Measurements from ENCODE around the gene CALHM2. TPM values are rescaled to one million over a fixed set of nuclear protein-coding genes. Genes with fewer than 3 reads are reported as not detected.

CALHM2 gene
- polyA plus RNA-seq, 2 of the 4 experiments (the other 2 are of a cell fraction), result 2.5 to 2.6 TPM

DNA sequence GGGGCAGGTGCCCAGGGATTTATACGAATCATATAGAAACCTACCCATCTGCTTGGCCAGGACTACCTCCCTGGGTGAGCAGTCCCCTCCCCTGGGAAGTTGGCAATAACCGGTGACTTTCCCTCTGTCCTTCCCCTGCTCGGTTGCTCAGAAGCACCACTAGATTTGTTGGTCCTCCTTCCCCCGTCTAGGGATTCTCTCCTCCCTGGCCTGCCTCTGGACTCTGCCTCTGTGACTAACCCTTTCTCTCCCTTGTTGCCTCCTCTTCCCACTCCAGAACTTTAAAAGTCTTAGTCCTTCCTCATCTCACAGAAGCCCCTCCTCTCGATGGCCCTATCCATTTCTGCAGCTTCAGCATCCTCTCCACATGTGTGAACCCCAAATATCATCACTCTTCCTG, 17.0 kb upstream of the CALHM2 start (continued):
- TF ChIP-seq, protein P1, sequence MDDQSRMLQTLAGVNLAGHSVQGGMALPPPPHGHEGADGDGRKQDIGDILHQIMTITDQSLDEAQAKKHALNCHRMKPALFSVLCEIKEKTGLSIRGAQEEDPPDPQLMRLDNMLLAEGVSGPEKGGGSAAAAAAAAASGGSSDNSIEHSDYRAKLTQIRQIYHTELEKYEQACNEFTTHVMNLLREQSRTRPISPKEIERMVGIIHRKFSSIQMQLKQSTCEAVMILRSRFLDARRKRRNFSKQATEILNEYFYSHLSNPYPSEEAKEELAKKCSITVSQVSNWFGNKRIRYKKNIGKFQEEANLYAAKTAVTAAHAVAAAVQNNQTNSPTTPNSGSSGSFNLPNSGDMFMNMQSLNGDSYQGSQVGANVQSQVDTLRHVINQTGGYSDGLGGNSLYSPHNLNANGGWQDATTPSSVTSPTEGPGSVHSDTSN (IDR thresholded peaks at IDR 0.05), result no peak
- no peak for TF ChIP-seq ESRRA (IDR thresholded peaks at IDR 0.05; ENCODE audit: borderline replicate concordance, low read length)

DNA sequence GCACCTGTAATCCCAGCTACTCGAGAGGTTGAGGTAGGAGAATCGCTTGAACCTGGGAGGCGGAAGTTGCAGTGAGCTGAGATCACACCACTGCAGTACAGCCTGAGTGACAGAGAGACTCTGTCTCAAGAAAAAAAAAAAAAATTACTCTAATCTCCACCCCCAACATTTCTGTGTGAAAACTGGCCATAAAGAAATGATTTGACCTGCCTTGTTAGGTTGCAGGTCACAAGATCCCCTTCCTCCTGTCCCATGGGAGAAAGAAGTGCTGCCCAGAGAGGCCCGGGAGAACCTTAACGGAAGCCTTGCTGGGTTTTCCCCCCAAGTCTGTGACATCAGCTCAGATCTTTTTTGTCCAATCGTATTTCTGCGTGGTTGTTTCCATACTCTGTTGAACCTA, 15.2 kb upstream of the CALHM2 start:
- H3K9me3 ChIP-seq, result no peaks in the 10 kb centered on the region
- no peak for DNase-seq (ENCODE audit: low read depth in 1 of 2, low spot score in 1 of 2)
- ATAC-seq, result no peak
- ChIA-PET CTCF (interaction anchor here (0.6 to 1.3 kb wide), 2 partner anchors 18 to 25 kb away, joined by 3 read pairs; no protein-coding TSS in a partner anchor), POLR2A (no interaction called here)
- no peak overlapping the region for H3K4me3 ChIP-seq
- TF ChIP-seq KDM5A (IDR thresholded peaks at IDR 0.05) (no peak), CEBPB (IDR thresholded peaks at IDR 0.05) (no peak), EP300 (IDR thresholded peaks at IDR 0.05) (no peak), HDAC2 (IDR thresholded peaks at IDR 0.05) (no peak), SMC3 (IDR thresholded peaks at IDR 0.05) (no peak), HOXB13 (CRISPR knock-in tag; IDR thresholded peaks at IDR 0.05; ENCODE audit: low read depth) (no peak), BHLHE40 (IDR thresholded peaks at IDR 0.05; ENCODE audit: low read depth, low read length) (no peak), MYC (IDR thresholded peaks at IDR 0.05; ENCODE audit: borderline replicate concordance, low read length) (no peak), HOXA7 (CRISPR knock-in tag; IDR thresholded peaks at IDR 0.05) (no peak), CHD4 (IDR thresholded peaks at IDR 0.05; ENCODE audit: borderline replicate concordance) (no peak), EHF (CRISPR knock-in tag; IDR thresholded peaks at IDR 0.05) (no peak), POLR2AphosphoS2 (conservative IDR thresholded peaks at IDR 0.05; ENCODE audit: low read length) (no peak)
- TF ChIP-seq, protein P2, sequence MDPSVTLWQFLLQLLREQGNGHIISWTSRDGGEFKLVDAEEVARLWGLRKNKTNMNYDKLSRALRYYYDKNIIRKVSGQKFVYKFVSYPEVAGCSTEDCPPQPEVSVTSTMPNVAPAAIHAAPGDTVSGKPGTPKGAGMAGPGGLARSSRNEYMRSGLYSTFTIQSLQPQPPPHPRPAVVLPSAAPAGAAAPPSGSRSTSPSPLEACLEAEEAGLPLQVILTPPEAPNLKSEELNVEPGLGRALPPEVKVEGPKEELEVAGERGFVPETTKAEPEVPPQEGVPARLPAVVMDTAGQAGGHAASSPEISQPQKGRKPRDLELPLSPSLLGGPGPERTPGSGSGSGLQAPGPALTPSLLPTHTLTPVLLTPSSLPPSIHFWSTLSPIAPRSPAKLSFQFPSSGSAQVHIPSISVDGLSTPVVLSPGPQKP (IDR thresholded peaks at IDR 0.05; ENCODE audit: low read depth, low read length), result no peak
- peaks cover 10% of the 10 kb centered on the region; the same call in 2 of the 3 replicates for H3K4me1 ChIP-seq
- no peak overlapping the region for H3K27ac ChIP-seq
- no peak for FAIRE-seq
- no peak overlapping the region for H3K4me2 ChIP-seq
- WGBS (ENCODE audit: missing lambda C conversion rate), result 89% methylated on average over 7 of the region's 7 CpGs

DNA sequence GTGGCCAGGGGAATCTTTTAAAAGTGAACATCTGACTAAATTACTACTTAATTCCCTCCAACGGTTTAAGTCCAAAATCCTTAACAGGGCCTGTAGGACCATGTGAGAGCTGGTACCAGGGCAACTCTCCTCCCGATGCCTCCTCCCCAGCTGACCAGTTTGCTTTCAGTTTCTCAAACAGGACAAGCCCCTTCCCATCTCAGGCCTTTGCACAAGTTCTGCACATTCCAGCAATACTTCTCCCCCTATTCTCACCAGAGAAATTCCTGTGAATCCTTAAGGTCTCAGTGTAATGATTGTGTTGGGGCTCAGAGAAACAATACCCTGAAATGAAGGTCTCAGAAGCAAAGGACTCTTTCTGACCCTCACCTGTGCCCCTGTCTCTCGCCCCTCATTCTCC, 14.6 kb upstream of the CALHM2 start:
- no peak for ATAC-seq
- DNase-seq (ENCODE audit: low read depth in 1 of 2, low spot score in 1 of 2), result no peak
- TF ChIP-seq, protein P3, sequence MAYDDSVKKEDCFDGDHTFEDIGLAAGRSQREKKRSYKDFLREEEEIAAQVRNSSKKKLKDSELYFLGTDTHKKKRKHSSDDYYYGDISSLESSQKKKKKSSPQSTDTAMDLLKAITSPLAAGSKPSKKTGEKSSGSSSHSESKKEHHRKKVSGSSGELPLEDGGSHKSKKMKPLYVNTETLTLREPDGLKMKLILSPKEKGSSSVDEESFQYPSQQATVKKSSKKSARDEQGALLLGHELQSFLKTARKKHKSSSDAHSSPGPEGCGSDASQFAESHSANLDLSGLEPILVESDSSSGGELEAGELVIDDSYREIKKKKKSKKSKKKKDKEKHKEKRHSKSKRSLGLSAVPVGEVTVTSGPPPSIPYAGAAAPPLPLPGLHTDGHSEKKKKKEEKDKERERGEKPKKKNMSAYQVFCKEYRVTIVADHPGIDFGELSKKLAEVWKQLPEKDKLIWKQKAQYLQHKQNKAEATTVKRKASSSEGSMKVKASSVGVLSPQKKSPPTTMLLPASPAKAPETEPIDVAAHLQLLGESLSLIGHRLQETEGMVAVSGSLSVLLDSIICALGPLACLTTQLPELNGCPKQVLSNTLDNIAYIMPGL (CRISPR knock-in tag; IDR thresholded peaks at IDR 0.05; ENCODE audit: borderline replicate concordance), result no peak
- TF ChIP-seq NR3C1 (IDR thresholded peaks at IDR 0.05), result no peak
- TF ChIP-seq GATA3 (IDR thresholded peaks at IDR 0.05; ENCODE audit: borderline replicate concordance), result no peak
- no peak for TF ChIP-seq HDAC2 (IDR thresholded peaks at IDR 0.05)
- TF ChIP-seq BHLHE40 (IDR thresholded peaks at IDR 0.05; ENCODE audit: low read depth, low read length), result no peak
- no peak for TF ChIP-seq SMC3 (IDR thresholded peaks at IDR 0.05)
- TF ChIP-seq CEBPB (IDR thresholded peaks at IDR 0.05), result no peak
- TF ChIP-seq POLR2AphosphoS2 (conservative IDR thresholded peaks at IDR 0.05; ENCODE audit: low read length), result no peak
- no peak for TF ChIP-seq HOXB13 (CRISPR knock-in tag; IDR thresholded peaks at IDR 0.05; ENCODE audit: low read depth)
- no peak for TF ChIP-seq RNF2 (IDR thresholded peaks at IDR 0.05; ENCODE audit: borderline replicate concordance, low read depth)
- no peak for TF ChIP-seq EHF (CRISPR knock-in tag; IDR thresholded peaks at IDR 0.05)
- TF ChIP-seq JUN (IDR thresholded peaks at IDR 0.05), result no peak
- TF ChIP-seq CBX2 (IDR thresholded peaks at IDR 0.05; ENCODE audit: borderline replicate concordance, low read depth), result no peak
- TF ChIP-seq, protein P4, sequence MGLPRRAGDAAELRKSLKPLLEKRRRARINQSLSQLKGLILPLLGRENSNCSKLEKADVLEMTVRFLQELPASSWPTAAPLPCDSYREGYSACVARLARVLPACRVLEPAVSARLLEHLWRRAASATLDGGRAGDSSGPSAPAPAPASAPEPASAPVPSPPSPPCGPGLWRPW (IDR thresholded peaks at IDR 0.05), result no peak
- no peak for TF ChIP-seq FOXS1 (CRISPR knock-in tag; IDR thresholded peaks at IDR 0.05)
- no peak for TF ChIP-seq TP53 (CRISPR knock-in tag; IDR thresholded peaks at IDR 0.05)
- no peak for FAIRE-seq
- WGBS (ENCODE audit: missing lambda C conversion rate), result 71% methylated on average over 3 of the region's 3 CpGs
- ChIA-PET CTCF (no interaction called here), POLR2A (no interaction called here)
- no peaks in the 10 kb centered on the region for H3K9me3 ChIP-seq
- no peak overlapping the region for H3K4me3 ChIP-seq
- H3K4me2 ChIP-seq, result no peak overlapping the region
- no peak overlapping the region for H3K27ac ChIP-seq
- peaks cover 7% of the 10 kb centered on the region; the same call in 2 of the 3 replicates for H3K4me1 ChIP-seq
